ENCODE measurements around the gene CDC37L1.
"Not testable (repeated sequence)": the region's sequence is repeated elsewhere in the genome, so short reads cannot be mapped to it uniquely, and the experiment has no call there.

The CDC37L1 gene

GRCh38 chr9:4679268-4680172, at the start of gene CDC37L1:
Gene CDC37L1 (plus strand): TSS chr9:4679569. CDS start chr9:4679768, 199 bp downstream.
- DNase-seq = peak; percentile 53

GRCh38 chr9:4630836-4631235, 48.5 kb upstream of the CDC37L1 start:
- DNase-seq = no peak

- DNase-seq = no peak
These were observed 40.4 kb upstream of the CDC37L1 start for GRCh38 chr9:4638968-4639367.

GRCh38 chr9:4639420-4639819, 39.9 kb upstream of the CDC37L1 start:
- no peak for DNase-seq

- no peak for DNase-seq
These were observed 39.3 kb upstream of the CDC37L1 start for GRCh38 chr9:4640027-4640426.

GRCh38 chr9:4642351-4642750, 37.0 kb upstream of the CDC37L1 start:
- no peak for DNase-seq

GRCh38 chr9:4654084-4654483, 25.3 kb upstream of the CDC37L1 start:
- no peak for DNase-seq

GRCh38 chr9:4654538-4654937, 24.8 kb upstream of the CDC37L1 start:
- no peak for DNase-seq

GRCh38 chr9:4656196-4656595, 23.2 kb upstream of the CDC37L1 start:
- not testable (repeated sequence) for DNase-seq

GRCh38 chr9:4656621-4657020, 22.7 kb upstream of the CDC37L1 start:
- no peak for DNase-seq

- DNase-seq = no peak
These were observed 21.8 kb upstream of the CDC37L1 start for GRCh38 chr9:4657426-4658159.

GRCh38 chr9:4660665-4661064, 18.7 kb upstream of the CDC37L1 start:
- not testable (repeated sequence) for DNase-seq

- no peak for DNase-seq
These were observed 18.2 kb upstream of the CDC37L1 start for GRCh38 chr9:4661165-4661564.

GRCh38 chr9:4661611-4662010, 17.8 kb upstream of the CDC37L1 start:
- no peak for DNase-seq

GRCh38 chr9:4662108-4662988, 17.0 kb upstream of the CDC37L1 start, which contains the start of gene PLPP6:
Gene PLPP6 (plus strand): TSS chr9:4662294. CDS start chr9:4662376, 82 bp downstream.
- DNase-seq = peak; percentile 49

- no peak for DNase-seq
These were observed 16.2 kb upstream of the CDC37L1 start for GRCh38 chr9:4662989-4663792.

GRCh38 chr9:4663956-4664355, 15.4 kb upstream of the CDC37L1 start:
- no peak for DNase-seq

GRCh38 chr9:4665357-4665756, 14.0 kb upstream of the CDC37L1 start:
- peak; percentile 28 for DNase-seq

GRCh38 chr9:4666042-4666699, 13.2 kb upstream of the CDC37L1 start, which contains the start of gene SPATA6L:
Gene SPATA6L (minus strand): TSS chr9:4666480. CDS start chr9:4666250, 230 bp downstream.
- no peak for DNase-seq

- no peak for DNase-seq
These were observed 11.7 kb upstream of the CDC37L1 start for GRCh38 chr9:4667681-4668080.

- DNase-seq = no peak
These were observed 10.8 kb upstream of the CDC37L1 start for GRCh38 chr9:4668604-4669003.
